Esophagus muscularis mucosa (tissue), 3 donors: ENCODE measurements around the gene ARMC2.

Source experiments
- CTCF ChIP-seq, 3 experiments: fragments of 200-600 bp in 2 of 3; fragments of 450-650 bp in 1 of 3; sonication (generic) in 2 of 3; IDR thresholded peaks; one replicate each; pipeline ENCODE4 v1.5.1; 2017 to 2019; ENCODE audit warnings: antibody characterized with exemption in 3 of 3, mild to moderate bottlenecking in 2 of 3, moderate library complexity in 1 of 3
- POLR2A ChIP-seq: fragments of 450-650 bp; IDR thresholded peaks from one replicate; pipeline ENCODE4 v1.6.1; 2017; ENCODE audit warnings: antibody characterized with exemption, moderate library complexity, mild to moderate bottlenecking, low read depth
- POLR2AphosphoS5 ChIP-seq, 2 donors: sonication (generic); formaldehyde crosslinking; IDR thresholded peaks; one replicate each; pipeline ENCODE4 v1.6.1; 2017; ENCODE audit warnings: antibody characterized with exemption in 2 of 2

GRCh38 chr6:108845145-108845544 lies 3.1 kb upstream of the ARMC2 start:
- TF ChIP-seq CTCF (IDR thresholded peaks at IDR 0.05) (no peak), POLR2AphosphoS5 (IDR thresholded peaks at IDR 0.05) (no peak), POLR2A (no peak)
